GM12878 (cell line): ENCODE results near the gene ZNF692. TPM values are rescaled to one million over a fixed set of nuclear protein-coding genes. Genes with fewer than 3 reads are reported as not detected.
A peak's percentile ranks its signal among the peaks of the same experiment; 100 is the strongest.

Experiments used
- CHD2 ChIP-seq: IDR thresholded peaks from 2 replicates; pipeline ENCODE4 v1.6.1; 2011; ENCODE audit warnings: low read depth, low read length, improper control_type of control experiment, borderline replicate concordance
- FOXM1 ChIP-seq: IDR thresholded peaks from 2 replicates; pipeline ENCODE4 v1.6.1; 2012; ENCODE audit warnings: low read depth, mild to moderate bottlenecking, inconsistent platforms, low read length, moderate library complexity
- JUND ChIP-seq: IDR thresholded peaks from 2 replicates; pipeline ENCODE4 v1.6.1; 2012; ENCODE audit warnings: low read depth, mild to moderate bottlenecking, low read length, improper control_type of control experiment, moderate library complexity
- KDM1A ChIP-seq: fragments of 200-600 bp; sonication (generic); IDR thresholded peaks from 2 replicates; pipeline ENCODE4 v1.6.1; 2016; ENCODE audit warnings: borderline replicate concordance
- MTA3 ChIP-seq: IDR thresholded peaks from 2 replicates; pipeline ENCODE4 v1.6.1; 2012; ENCODE audit warnings: low read length, inconsistent platforms, borderline replicate concordance
- NR2F1 ChIP-seq: fragments of 450-650 bp; conservative IDR thresholded peaks from 2 replicates; pipeline ENCODE4 v1.6.1; 2017; ENCODE audit warnings: mild to moderate bottlenecking
- NRF1 ChIP-seq: conservative IDR thresholded peaks from 2 replicates; pipeline ENCODE4 v1.6.1; 2011; ENCODE audit warnings: mild to moderate bottlenecking, low read depth, low read length, improper control_type of control experiment
- RFX5 ChIP-seq: IDR thresholded peaks from 2 replicates; pipeline ENCODE4 v1.6.1; 2011; ENCODE audit warnings: low read depth, low read length, improper control_type of control experiment
- SMAD5 ChIP-seq: IDR thresholded peaks from 2 replicates; pipeline ENCODE4 v1.6.1; 2016; ENCODE audit warnings: antibody characterized with exemption, low read depth
- SP1 ChIP-seq: IDR thresholded peaks from one replicate; pipeline ENCODE4 v1.6.1; 2011; ENCODE audit warnings: low read depth, low read length
- TARDBP ChIP-seq: IDR thresholded peaks from 2 replicates; pipeline ENCODE4 v1.6.1; 2016; ENCODE audit warnings: borderline replicate concordance
- TCF12 ChIP-seq: IDR thresholded peaks from 2 replicates; pipeline ENCODE4 v1.6.1; 2011; ENCODE audit warnings: low read depth, mild to moderate bottlenecking, low read length
- polyA plus RNA-seq, 11 experiments: library from polyadenylated mRNA; depleted of rRNA in 4 of 11; unstranded in 6 of 11; stranded (reverse) in 5 of 11; fragments of >200 nt; fragmentation: Nextera tagmentation in 4 of 11; fragmentation: Illumina TruSeq in 1 of 11; extraction: Ambion mirVana in 4 of 11; extraction: Trizol in 1 of 11; gene quantifications; 1 replicate in 1 of 11; 2 replicates in 10 of 11; pipeline versions ENCODE4 v1.2.1 to v1.2.3, GENCODE V29; 2011 to 2016; ENCODE audit warnings: inconsistent platforms in 2 of 11, missing spikeins in 2 of 11, low read depth in 1 of 11
- total RNA-seq, 4 experiments: library from RNA; depleted of rRNA in 3 of 4; stranded (reverse); fragments of >200 nt in 3 of 4; fragmentation: Illumina TruSeq in 1 of 4; extraction: Trizol in 1 of 4; gene quantifications; 2 replicates each; pipeline versions ENCODE4 v1.2.1 to v1.2.3, GENCODE V29; 2013 to 2021
- TF ChIP-seq, protein P1 (sequence below): IDR thresholded peaks from 2 replicates; pipeline ENCODE4 v1.6.1; 2012; ENCODE audit warnings: low read length, inconsistent platforms
- TF ChIP-seq, protein P2 (sequence below): fragments of 450-650 bp; conservative IDR thresholded peaks from 2 replicates; pipeline ENCODE4 v1.6.1; 2017; ENCODE audit warnings: mild to moderate bottlenecking, moderate library complexity
- TF ChIP-seq, protein P3 (sequence below): IDR thresholded peaks from 2 replicates; pipeline ENCODE4 v1.6.1; 2011; ENCODE audit warnings: mild to moderate bottlenecking, low read depth, low read length, moderate library complexity; ENCODE audit not compliant: insufficient replicate concordance
- TF ChIP-seq, protein P4 (sequence below): fragments of 150-350 bp; IDR thresholded peaks from 2 replicates; pipeline ENCODE4 v1.6.1; 2016; ENCODE audit warnings: low read depth, low read length
- TF ChIP-seq, protein P5 (sequence below), 3 experiments: IDR thresholded peaks in 2 of 3; conservative IDR thresholded peaks in 1 of 3; 2 replicates each; pipeline ENCODE4 v1.5.1; 2011; ENCODE audit warnings: low read depth in 3 of 3, low read length in 3 of 3, mild to moderate bottlenecking in 3 of 3, control low read depth in 2 of 3, moderate library complexity in 2 of 3, inconsistent platforms in 1 of 3, mixed read lengths in 1 of 3; ENCODE audit not compliant: control insufficient read depth in 2 of 3, insufficient read depth in 1 of 3; ENCODE audit errors: extremely low read depth in 1 of 3
- TF ChIP-seq, protein P6 (sequence below): IDR thresholded peaks from 2 replicates; pipeline ENCODE4 v1.6.1; 2011; ENCODE audit warnings: low read depth, low read length, improper control_type of control experiment, borderline replicate concordance

The ZNF692 gene
- total and polyA plus RNA-seq, 10 of the 15 experiments (the other 5 are each of a cell fraction or from before 2014, with no cell fraction given) = 5.3 to 76.6 (median 36.9) TPM

DNA sequence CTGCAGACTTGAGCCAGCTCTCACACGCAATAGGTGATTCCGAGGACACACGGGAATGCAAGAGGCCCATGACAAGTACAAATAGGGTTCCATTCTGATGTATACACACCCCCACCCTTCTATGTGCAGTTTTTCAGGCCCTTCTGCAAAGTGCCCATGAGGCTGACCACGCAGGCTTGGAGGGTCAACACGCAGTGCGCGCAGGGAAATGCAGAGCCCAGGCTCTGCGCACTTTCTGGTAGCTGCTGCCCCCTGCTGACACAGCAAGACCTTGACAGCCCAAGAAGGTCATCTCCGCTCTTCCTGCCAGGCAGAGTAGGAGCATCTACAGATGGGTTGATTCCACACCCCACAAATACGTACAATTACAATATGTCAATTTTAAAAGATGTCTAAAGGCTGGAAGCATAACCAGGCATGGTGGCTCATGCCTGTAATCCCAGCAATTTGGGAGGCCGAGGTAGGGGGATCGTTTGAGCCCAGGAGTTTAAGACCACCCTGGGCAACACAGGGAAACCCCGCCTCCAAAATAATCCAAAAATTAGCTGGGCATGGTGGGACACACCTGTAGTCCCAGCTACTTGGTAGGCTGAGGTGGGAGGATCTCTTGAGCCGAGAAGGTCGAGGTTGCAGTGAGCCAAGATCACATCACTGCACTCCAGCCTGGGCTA lies 51.7 kb downstream of the ZNF692 start (continued):
- 0 out of 2 replicates have a peak, but pooled peaks have one; percentile 30 for TF ChIP-seq TARDBP
- 0 out of 2 replicates have a peak, but pooled peaks have one; percentile 33 for TF ChIP-seq FOXM1
- no peak for TF ChIP-seq RFX5
- TF ChIP-seq SMAD5 = no peak
- TF ChIP-seq, protein P1, sequence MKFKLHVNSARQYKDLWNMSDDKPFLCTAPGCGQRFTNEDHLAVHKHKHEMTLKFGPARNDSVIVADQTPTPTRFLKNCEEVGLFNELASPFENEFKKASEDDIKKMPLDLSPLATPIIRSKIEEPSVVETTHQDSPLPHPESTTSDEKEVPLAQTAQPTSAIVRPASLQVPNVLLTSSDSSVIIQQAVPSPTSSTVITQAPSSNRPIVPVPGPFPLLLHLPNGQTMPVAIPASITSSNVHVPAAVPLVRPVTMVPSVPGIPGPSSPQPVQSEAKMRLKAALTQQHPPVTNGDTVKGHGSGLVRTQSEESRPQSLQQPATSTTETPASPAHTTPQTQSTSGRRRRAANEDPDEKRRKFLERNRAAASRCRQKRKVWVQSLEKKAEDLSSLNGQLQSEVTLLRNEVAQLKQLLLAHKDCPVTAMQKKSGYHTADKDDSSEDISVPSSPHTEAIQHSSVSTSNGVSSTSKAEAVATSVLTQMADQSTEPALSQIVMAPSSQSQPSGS = no peak
- TF ChIP-seq, protein P2, sequence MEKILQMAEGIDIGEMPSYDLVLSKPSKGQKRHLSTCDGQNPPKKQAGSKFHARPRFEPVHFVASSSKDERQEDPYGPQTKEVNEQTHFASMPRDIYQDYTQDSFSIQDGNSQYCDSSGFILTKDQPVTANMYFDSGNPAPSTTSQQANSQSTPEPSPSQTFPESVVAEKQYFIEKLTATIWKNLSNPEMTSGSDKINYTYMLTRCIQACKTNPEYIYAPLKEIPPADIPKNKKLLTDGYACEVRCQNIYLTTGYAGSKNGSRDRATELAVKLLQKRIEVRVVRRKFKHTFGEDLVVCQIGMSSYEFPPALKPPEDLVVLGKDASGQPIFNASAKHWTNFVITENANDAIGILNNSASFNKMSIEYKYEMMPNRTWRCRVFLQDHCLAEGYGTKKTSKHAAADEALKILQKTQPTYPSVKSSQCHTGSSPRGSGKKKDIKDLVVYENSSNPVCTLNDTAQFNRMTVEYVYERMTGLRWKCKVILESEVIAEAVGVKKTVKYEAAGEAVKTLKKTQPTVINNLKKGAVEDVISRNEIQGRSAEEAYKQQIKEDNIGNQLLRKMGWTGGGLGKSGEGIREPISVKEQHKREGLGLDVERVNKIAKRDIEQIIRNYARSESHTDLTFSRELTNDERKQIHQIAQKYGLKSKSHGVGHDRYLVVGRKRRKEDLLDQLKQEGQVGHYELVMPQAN = no peak
- TF ChIP-seq, protein P3, sequence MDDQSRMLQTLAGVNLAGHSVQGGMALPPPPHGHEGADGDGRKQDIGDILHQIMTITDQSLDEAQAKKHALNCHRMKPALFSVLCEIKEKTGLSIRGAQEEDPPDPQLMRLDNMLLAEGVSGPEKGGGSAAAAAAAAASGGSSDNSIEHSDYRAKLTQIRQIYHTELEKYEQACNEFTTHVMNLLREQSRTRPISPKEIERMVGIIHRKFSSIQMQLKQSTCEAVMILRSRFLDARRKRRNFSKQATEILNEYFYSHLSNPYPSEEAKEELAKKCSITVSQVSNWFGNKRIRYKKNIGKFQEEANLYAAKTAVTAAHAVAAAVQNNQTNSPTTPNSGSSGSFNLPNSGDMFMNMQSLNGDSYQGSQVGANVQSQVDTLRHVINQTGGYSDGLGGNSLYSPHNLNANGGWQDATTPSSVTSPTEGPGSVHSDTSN = no peak
- TF ChIP-seq NR2F1 = peak; percentile 59; the same call in 1 of the 2 replicates
- no peak for TF ChIP-seq KDM1A
- TF ChIP-seq SP1 = no peak
- TF ChIP-seq, protein P4, sequence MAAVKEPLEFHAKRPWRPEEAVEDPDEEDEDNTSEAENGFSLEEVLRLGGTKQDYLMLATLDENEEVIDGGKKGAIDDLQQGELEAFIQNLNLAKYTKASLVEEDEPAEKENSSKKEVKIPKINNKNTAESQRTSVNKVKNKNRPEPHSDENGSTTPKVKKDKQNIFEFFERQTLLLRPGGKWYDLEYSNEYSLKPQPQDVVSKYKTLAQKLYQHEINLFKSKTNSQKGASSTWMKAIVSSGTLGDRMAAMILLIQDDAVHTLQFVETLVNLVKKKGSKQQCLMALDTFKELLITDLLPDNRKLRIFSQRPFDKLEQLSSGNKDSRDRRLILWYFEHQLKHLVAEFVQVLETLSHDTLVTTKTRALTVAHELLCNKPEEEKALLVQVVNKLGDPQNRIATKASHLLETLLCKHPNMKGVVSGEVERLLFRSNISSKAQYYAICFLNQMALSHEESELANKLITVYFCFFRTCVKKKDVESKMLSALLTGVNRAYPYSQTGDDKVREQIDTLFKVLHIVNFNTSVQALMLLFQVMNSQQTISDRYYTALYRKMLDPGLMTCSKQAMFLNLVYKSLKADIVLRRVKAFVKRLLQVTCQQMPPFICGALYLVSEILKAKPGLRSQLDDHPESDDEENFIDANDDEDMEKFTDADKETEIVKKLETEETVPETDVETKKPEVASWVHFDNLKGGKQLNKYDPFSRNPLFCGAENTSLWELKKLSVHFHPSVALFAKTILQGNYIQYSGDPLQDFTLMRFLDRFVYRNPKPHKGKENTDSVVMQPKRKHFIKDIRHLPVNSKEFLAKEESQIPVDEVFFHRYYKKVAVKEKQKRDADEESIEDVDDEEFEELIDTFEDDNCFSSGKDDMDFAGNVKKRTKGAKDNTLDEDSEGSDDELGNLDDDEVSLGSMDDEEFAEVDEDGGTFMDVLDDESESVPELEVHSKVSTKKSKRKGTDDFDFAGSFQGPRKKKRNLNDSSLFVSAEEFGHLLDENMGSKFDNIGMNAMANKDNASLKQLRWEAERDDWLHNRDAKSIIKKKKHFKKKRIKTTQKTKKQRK = no peak
- TF ChIP-seq NRF1 = no peak
- TF ChIP-seq, protein P5, sequence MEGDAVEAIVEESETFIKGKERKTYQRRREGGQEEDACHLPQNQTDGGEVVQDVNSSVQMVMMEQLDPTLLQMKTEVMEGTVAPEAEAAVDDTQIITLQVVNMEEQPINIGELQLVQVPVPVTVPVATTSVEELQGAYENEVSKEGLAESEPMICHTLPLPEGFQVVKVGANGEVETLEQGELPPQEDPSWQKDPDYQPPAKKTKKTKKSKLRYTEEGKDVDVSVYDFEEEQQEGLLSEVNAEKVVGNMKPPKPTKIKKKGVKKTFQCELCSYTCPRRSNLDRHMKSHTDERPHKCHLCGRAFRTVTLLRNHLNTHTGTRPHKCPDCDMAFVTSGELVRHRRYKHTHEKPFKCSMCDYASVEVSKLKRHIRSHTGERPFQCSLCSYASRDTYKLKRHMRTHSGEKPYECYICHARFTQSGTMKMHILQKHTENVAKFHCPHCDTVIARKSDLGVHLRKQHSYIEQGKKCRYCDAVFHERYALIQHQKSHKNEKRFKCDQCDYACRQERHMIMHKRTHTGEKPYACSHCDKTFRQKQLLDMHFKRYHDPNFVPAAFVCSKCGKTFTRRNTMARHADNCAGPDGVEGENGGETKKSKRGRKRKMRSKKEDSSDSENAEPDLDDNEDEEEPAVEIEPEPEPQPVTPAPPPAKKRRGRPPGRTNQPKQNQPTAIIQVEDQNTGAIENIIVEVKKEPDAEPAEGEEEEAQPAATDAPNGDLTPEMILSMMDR (IDR thresholded peaks at IDR 0.05 in 2 of 3, conservative IDR thresholded peaks at IDR 0.05 in 1 of 3; ENCODE audit: control insufficient read depth in 2 of 3, extremely low read depth in 1 of 3, insufficient read depth in 1 of 3, low read depth in 3 of 3, low read length in 3 of 3) = peak; percentile 91 to 96 (median 95)
- TF ChIP-seq, protein P6, sequence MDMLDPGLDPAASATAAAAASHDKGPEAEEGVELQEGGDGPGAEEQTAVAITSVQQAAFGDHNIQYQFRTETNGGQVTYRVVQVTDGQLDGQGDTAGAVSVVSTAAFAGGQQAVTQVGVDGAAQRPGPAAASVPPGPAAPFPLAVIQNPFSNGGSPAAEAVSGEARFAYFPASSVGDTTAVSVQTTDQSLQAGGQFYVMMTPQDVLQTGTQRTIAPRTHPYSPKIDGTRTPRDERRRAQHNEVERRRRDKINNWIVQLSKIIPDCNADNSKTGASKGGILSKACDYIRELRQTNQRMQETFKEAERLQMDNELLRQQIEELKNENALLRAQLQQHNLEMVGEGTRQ = no peak
- TF ChIP-seq CHD2 = no peak
- no peak for TF ChIP-seq TCF12
- TF ChIP-seq MTA3 = no peak
- TF ChIP-seq JUND = no peak
